Cerebellar nuclear complex (tissue), 1 donor: ENCODE measurements around the gene PSME3IP1.

Experiments
- DNase-seq, 2 experiments: peaks; one replicate each; lab custom pipeline; 2025; lab: John Stamatoyannopoulos, UW

The PSME3IP1 gene

DNA sequence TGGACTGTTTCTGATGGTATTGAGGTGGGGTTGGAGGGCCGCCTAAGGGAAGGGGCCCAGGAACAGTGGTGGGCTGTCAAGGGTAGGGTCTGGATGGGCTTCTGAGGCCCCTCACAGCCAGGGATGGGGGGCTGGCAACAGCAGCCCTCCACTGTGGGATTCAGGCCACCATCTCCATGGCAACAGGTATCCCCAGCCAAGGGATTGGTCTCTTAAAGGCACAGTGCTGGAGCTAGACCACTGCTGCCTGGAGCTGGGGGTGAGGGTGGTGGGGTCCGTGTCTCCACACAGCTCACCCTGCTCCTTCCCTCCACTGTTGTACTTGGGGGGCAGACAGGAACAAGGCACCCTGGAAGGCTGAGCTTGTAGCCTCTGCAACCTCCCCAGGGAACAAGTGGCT, 41.8 kb downstream of the PSME3IP1 start:
- DNase-seq, result no peak

GRCh38 chr16:57143149-57143921, 42.5 kb downstream of the PSME3IP1 start:
- no peak for DNase-seq

- no peak for DNase-seq
Measured at GRCh38 chr16:57141822-57142631, 43.8 kb downstream of the PSME3IP1 start.

DNA sequence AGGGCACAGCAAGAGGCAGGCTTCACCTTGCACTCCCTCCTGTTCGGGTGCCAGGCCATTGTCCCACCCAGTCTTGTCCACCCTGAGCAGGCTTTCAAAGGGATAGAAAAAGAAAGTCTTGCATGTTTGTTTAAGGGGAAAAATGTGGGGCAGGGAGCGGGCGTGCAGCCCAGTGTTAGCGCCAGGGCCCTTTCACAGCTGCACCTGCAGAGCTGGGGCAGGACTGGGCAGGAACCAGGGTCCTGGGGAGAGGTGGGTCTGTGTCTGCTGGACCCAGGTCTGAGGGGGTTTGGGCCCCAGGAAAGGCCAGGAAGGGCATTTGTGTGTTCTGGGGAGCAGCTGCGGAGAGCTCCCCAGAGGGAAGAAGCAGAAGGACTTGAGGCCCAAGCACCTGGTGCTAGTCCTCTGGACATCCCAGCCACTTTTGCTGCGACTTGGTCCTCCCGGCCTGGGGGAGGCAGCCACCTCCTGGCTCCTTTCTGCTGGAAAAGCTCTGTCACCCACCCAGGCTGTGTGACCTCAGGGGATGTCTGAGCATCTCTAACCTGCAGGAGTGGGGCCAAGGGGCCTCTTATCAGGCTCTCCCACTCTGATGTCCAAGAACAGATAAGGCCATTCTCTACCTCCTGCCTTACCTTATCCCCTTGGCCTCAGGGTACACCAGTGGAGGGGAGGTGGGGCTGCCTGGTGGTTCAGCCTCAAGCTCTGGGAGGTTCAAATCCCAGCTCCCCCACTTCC, 44.7 kb downstream of the PSME3IP1 start:
- no peak for DNase-seq

DNA sequence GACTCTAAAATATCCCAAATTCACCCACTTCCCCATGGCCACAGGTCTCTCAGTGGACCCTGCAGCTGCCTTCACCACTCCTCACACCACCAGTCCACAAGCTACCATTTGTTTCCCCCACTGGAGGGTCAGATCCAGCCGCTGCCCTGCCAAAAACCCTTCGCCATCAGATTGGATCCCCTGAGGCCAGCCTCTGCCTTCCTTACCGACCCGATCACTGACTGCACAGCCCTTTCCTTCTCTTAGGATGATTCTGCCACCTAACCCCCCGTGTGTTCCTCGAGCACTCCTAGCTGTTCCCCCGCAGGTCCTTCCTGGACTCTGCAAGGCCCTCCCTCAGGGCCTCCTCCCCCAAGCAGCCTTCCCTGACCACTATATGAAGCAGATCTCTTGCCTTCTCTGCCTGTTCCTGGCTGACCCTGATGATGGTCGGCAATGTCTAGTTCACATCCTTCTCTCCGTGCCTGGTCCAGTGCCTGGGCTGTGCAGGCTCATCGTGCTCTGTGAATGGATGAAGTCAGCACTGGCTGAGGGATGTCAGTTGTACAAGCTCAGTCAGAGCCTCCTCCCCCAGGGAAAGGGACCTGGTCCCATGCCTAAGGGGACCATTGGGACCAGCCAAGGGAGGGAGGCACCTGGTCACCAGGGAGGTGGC, 47.4 kb downstream of the PSME3IP1 start:
- no peak for DNase-seq

GRCh38 chr16:57137566-57138273, 48.1 kb downstream of the PSME3IP1 start:
- DNase-seq, result no peak

- no peak for DNase-seq
Measured at GRCh38 chr16:57137043-57137442, 48.8 kb downstream of the PSME3IP1 start.

DNA sequence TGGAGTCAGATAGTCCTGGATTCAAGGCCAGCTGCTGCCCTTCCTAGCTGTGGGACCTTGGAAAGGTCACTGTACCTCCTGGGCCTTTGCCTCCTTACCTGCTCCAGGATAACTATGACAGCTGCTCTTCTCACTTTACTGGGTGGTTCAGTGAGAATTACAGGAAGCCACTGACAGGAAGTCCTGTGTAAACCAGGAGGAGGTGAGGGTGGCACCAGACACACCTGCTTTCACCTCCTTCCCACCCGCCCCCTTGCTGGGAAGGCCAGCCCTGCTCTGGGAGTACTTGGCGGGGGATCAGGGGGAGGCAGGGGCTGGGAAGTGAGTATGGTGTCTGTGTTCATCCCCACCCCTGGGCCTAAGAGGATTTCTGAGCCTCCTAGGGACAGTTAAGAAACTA, 50.9 kb downstream of the PSME3IP1 start:
- DNase-seq, result no peak

DNA sequence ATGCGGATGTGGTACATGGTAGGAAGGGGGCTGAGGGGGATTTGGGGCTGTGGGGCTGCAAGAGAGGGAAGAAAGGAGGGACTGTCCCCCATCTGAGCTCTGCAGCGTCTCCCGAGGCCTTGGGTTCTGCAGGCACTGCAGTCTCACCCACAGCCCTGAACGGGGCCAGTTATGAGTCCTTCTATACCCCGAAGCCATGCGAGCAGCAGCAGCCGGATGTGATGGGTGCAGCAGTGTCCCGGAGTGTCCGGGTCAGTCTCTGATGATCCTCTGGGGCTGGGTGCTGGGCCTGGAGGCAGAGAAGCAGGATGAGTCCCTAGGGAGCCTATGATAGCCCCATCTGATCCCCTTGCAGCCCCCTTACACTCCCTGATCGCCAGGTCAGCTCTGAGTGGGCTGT, 52.0 kb downstream of the PSME3IP1 start:
- DNase-seq, result no peak

DNA sequence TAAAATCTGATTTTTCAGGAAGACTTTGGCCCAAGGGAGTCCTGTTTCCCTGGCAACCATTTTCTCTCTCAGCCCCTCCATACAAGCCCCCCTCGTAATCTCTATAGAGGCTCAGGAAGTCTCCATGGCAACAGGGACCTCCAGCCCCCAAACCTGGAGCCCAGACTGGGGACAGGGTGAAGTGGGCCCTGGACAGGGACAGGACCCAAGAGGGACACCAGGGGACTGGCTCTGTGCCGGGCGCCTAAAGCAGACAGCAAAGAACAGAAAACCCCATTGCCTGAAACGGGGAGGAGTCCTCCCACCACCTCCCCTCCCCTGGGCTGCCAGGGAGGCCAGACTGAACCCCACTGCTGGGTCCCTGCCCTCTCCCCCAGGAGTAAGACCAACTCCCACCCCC, 52.8 kb downstream of the PSME3IP1 start:
- no peak for DNase-seq

GRCh38 chr16:57132470-57132869, 53.4 kb downstream of the PSME3IP1 start:
- DNase-seq, result no peak

GRCh38 chr16:57131351-57131970, 54.4 kb downstream of the PSME3IP1 start:
- DNase-seq, result no peak

DNA sequence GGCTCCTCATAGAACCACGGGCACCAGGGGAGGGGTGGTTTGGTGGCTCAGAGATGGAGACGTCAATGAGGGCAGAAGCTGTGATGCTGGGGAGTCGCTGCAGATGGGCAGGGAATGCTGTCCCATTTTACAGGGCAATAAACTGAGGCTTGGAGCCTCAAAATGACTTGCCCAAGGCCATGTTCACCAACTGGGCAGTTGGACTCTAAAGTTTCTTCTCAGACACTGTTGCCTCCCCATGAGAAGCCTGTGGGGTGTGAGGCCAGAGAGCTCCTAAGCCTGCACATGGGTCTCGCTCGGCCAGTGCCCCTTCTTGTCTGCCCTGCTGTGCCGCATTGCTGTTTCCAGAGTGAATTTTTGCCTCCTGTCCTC, 54.9 kb downstream of the PSME3IP1 start:
- DNase-seq, result no peak

DNA sequence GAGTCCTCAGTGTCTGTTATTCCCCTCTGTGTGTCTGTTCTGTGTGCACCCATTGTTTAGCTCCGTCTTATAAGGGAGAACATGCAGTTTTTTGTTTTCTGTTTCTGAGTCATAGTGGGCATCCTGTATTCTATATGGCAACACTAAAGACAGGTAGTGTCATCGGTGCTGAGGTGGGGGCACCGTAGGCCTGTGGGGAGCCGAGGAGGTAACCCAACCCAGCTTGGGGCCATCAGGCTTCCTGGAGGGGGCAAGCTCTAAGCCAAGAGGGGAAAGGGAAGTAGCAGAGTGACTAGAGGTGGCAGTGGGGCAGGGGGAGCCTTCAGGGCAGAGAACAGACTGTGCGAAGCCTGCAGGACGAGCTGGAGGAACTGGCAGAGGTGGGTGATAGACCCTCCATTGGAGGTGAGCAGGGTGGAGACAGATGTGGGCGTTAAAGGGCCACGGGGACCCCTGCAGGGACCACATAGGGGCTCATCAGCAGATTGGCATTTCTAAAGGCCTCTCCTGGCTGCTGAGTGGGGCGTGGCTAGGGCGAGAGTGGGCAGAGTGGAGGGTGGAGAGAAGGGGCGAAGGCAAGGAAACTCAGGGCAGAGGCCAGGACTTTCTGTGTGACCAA, 57.0 kb downstream of the PSME3IP1 start:
- no peak for DNase-seq

GRCh38 chr16:57127836-57128235, 58.0 kb downstream of the PSME3IP1 start:
- no peak for DNase-seq

DNA sequence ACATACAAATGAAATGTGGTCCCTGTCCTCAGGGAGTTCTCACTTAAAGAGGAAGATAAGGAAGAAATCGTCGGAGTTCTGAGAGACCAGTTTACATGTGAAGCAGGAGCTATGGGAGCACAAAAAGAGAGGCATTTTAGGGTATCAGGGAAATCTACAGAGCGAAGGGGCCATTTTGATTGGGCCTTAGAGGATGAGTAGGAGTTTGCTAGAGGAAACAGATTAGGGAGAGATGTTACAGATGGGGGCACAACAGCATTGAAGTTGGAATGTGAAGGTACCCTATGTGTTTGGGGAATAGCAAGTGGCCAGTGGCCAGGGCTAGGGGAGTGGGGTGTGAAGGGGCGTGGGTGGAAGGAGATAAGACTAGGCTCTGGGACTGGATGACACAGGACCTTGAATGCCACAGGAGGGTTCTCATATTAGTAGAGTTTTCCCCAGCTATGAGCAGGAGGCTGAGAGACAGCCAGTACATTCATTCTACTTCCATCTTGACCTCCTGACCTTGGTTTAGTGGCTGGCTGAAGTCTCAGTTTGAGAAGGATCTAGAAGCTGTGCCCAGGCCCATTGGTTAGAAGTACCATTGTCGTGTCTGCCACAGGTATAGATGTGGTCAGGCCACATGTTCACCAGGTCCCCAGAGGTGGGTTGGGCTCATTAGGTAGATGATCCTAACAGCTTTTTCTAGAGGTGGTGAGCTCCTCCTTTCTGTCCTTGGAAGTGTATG, 58.6 kb downstream of the PSME3IP1 start:
- no peak for DNase-seq

DNA sequence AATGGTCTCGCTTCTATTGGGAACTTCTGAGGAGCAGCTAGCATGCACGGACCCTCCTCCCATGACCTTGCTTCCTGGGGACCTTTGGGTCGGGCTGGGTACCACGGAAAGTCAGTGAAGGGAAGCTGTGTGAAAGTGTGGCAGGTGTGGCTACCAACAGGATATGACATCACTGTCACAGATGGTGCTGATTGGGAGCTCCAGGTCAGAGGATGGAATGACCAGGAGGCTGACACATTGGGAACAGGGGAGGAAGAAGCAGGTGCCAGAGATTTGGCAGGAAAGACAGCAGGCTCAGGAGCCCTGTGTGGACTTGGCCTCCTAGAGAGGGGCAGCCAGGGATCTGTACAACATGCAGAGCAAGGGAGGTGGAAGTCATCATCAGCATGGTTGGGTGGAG, 59.4 kb downstream of the PSME3IP1 start:
- DNase-seq, result no peak

GRCh38 chr16:57125969-57126368, 59.9 kb downstream of the PSME3IP1 start:
- DNase-seq, result no peak

GRCh38 chr16:57125376-57125775, 60.5 kb downstream of the PSME3IP1 start:
- DNase-seq, result no peak
